ENCODE results near the gene CELF2.

Gene CELF2

DNA sequence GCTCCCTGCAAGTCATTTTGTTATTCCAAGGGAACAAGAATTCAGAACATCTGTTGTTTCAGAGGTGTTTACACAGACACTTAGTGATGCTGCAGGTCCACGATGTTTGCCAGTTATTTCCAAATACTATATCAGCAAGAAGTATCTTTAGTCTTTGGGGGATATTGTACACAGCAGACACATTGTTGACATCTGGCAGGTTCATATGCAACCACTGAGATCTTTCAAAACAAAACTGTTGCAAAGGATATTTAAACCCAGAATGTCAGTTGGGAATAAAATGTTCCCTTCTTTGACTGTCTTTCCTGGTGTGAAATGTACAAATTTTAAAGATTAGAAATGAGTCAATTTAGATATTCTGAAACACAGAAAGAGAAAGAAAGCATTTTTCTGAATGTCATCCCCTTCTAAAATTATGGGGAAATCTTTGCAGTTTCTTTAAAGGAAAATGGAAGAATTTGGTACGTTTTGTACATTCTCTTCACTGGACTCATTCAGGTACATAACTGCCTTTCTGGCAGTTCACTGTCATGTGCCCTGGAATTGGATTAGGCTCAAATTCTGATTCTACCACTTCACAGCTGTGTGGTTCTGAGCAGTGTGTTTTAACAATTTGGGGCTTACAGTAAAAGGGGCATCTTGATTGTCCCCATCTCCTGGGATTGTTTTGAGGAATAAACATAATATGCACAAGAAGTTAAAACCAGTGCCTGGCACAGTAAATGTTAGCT is 40.3 kb upstream of the CELF2 start:
- no peak for DNase-seq
- TF ChIP-seq, protein P1, sequence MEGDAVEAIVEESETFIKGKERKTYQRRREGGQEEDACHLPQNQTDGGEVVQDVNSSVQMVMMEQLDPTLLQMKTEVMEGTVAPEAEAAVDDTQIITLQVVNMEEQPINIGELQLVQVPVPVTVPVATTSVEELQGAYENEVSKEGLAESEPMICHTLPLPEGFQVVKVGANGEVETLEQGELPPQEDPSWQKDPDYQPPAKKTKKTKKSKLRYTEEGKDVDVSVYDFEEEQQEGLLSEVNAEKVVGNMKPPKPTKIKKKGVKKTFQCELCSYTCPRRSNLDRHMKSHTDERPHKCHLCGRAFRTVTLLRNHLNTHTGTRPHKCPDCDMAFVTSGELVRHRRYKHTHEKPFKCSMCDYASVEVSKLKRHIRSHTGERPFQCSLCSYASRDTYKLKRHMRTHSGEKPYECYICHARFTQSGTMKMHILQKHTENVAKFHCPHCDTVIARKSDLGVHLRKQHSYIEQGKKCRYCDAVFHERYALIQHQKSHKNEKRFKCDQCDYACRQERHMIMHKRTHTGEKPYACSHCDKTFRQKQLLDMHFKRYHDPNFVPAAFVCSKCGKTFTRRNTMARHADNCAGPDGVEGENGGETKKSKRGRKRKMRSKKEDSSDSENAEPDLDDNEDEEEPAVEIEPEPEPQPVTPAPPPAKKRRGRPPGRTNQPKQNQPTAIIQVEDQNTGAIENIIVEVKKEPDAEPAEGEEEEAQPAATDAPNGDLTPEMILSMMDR (IDR thresholded peaks at IDR 0.05), result no peak
- no peaks in the 10 kb centered on the region for H3K36me3 Mint-ChIP-seq (ENCODE audit: low read depth)
- H3K4me1 Mint-ChIP-seq, result peaks cover 8% of the 10 kb centered on the region
- H3K9me3 Mint-ChIP-seq, result peaks cover 9% of the 10 kb centered on the region
- no peak overlapping the region for H3K4me3 Mint-ChIP-seq
- H3K27ac Mint-ChIP-seq, result no peak overlapping the region
- peaks cover 4% of the 10 kb centered on the region for H3K27me3 Mint-ChIP-seq (ENCODE audit: low read depth, poor library complexity)

DNA sequence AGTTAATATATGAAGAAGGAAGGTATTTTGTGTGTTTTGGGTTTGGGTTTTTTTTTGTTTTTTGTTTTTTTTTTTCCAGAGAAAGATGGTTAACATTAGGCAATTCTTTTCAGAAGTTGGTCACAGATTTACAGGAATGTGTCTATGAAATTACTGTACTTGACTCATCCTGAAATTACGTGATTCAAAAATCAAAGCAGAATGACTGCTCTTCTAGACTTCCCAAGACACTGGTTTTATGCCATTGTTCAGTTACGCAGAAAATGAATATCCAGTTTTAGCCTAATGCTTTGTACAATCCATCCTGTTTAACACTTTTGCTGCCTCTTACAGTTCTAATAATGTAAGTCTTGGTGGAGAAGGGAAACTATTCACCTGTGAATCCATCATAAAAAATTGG is 39.7 kb upstream of the CELF2 start:
- TF ChIP-seq, protein P1 (IDR thresholded peaks at IDR 0.05), result no peak
- H3K36me3 Mint-ChIP-seq (ENCODE audit: low read depth), result no peaks in the 10 kb centered on the region
- H3K4me3 Mint-ChIP-seq, result no peak overlapping the region
- H3K9me3 Mint-ChIP-seq, result peaks cover 9% of the 10 kb centered on the region
- DNase-seq, result no peak
- H3K27ac Mint-ChIP-seq, result no peak overlapping the region
- peaks cover 4% of the 10 kb centered on the region for H3K27me3 Mint-ChIP-seq (ENCODE audit: low read depth, poor library complexity)
- H3K4me1 Mint-ChIP-seq, result peaks cover 8% of the 10 kb centered on the region

DNA sequence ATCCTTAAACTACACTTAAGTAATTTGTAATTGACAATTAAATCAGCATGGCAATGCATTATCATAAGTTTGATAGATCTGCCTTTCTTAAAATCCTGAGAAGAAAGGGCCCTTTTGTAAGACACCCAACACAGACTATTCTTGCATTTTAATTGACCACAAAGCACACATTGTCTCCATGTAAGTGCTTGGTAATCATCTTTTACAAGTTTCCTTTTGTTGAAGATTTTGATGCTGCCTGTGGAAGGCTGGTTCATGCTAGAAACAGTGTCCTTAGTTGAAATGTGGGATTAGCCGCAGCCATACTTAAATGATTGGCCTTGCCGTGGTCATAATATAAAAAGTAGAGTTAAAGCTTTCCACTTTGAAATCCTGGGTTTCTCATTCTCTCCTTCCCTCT is 32.3 kb upstream of the CELF2 start:
- Mint-ChIP-seq H3K27me3 (ENCODE audit: low read depth, poor library complexity) (no peaks in the 10 kb centered on the region), H3K4me3 (no peak overlapping the region)

DNA sequence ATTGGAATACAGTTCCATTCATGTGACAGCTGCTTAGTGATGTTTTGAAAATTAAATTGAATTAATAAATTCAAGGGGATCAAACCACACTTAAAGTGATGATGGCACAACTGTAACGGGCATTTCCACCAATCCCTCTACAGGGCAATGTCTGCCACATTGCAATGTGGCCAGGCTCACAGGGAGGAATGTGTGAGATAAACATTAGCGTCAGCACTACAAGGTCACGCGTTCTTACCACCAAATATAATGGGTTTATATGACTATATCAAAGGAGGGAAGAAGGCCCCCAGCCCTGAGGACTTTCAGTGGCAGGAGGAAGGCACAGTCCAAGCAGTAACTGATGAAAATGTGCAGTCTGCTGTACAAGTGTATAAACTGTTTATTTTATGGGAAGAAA is 31.1 kb upstream of the CELF2 start:
- Mint-ChIP-seq H3K27ac (no peak overlapping the region), H3K9me3 (no peaks in the 10 kb centered on the region), H3K27me3 (ENCODE audit: low read depth, poor library complexity) (no peaks in the 10 kb centered on the region), H3K4me3 (no peak overlapping the region), H3K36me3 (ENCODE audit: low read depth) (no peaks in the 10 kb centered on the region), H3K4me1 (no peaks in the 10 kb centered on the region)
- DNase-seq, result no peak
- TF ChIP-seq, protein P1 (IDR thresholded peaks at IDR 0.05), result no peak

More for the DNA sequence above, 32.3 kb upstream of the CELF2 start:
- H3K27ac Mint-ChIP-seq, result no peak overlapping the region
- peaks cover under 1% of the 10 kb centered on the region for H3K4me1 Mint-ChIP-seq
- H3K9me3 Mint-ChIP-seq, result no peaks in the 10 kb centered on the region
- no peaks in the 10 kb centered on the region for H3K36me3 Mint-ChIP-seq (ENCODE audit: low read depth)
- DNase-seq, result no peak
- TF ChIP-seq, protein P1 (IDR thresholded peaks at IDR 0.05), result no peak

DNA sequence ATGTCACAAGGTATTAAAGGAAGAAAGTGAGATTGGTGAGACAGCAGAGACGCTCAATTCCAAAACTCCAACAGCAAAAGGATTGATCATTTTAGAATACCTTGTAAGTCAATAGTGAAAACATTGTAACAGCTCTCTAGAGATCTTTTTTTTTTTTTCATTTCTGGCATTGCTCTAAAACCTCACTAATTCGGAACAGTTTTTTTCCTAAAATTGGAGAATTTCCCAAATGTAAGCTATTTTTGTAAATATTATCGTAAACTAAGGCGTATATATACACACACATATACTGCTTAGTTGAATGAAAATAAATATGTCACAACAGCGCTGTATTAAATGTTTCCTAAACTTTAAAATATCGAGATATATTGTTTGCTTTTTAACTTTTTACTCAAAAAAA is 30.6 kb upstream of the CELF2 start:
- Mint-ChIP-seq H3K4me1 (no peaks in the 10 kb centered on the region), H3K36me3 (ENCODE audit: low read depth) (no peaks in the 10 kb centered on the region), H3K4me3 (no peak overlapping the region), H3K27ac (no peak overlapping the region), H3K9me3 (no peaks in the 10 kb centered on the region), H3K27me3 (ENCODE audit: low read depth, poor library complexity) (no peaks in the 10 kb centered on the region)
- TF ChIP-seq, protein P1 (IDR thresholded peaks at IDR 0.05), result no peak
- no peak for DNase-seq

DNA sequence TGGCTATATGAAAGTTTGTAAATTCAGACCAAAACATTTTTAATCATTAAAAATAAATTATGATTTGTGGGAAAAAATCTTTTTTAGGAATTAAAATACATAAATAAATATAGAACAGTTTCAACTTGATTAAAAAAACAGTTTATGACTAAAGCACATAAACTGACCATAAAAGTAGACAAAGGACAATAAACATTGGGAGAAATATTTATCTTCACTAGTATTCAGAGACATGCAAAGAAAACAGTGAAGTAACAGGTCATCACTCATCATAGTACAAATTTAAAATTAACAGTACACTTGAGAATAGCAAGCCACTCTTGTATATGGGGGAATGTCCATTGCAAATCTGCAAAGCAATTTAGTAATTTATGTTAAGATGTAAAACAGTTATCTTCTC is 28.0 kb upstream of the CELF2 start:
- H3K27me3 Mint-ChIP-seq (ENCODE audit: low read depth, poor library complexity), result peaks cover 3% of the 10 kb centered on the region
- DNase-seq, result no peak
- H3K36me3 Mint-ChIP-seq (ENCODE audit: low read depth), result no peaks in the 10 kb centered on the region
- no peak overlapping the region for H3K4me3 Mint-ChIP-seq
- H3K4me1 Mint-ChIP-seq, result no peaks in the 10 kb centered on the region
- TF ChIP-seq, protein P1 (IDR thresholded peaks at IDR 0.05), result no peak
- peaks cover 8% of the 10 kb centered on the region for H3K9me3 Mint-ChIP-seq
- no peak overlapping the region for H3K27ac Mint-ChIP-seq
